Neutrophil (primary cell): ENCODE data around the gene MARK2.

Source experiments
- H3K27ac ChIP-seq: fragments of 200-600 bp; sonication (generic); 2 replicates; pipeline ENCODE4 v1.5.1; 2016; ENCODE audit warnings: mild to moderate bottlenecking, moderate library complexity
- H3K27me3 ChIP-seq: fragments of 200-600 bp; sonication (generic); 2 replicates; pipeline ENCODE4 v1.6.0; 2016; ENCODE audit warnings: mild to moderate bottlenecking
- H3K36me3 ChIP-seq: fragments of 200-600 bp; sonication (generic); 2 replicates; pipeline ENCODE4 v1.5.1; 2017
- H3K4me1 ChIP-seq, 2 experiments: fragments of 200-600 bp in 1 of 2; sonication (generic) in 1 of 2; 1 replicate in 1 of 2; 2 replicates in 1 of 2; pipeline versions ENCODE4 v1.5.1 to v1.6.1; 2013 to 2016; ENCODE audit warnings: low read depth in 1 of 2, low read length in 1 of 2, mild to moderate bottlenecking in 1 of 2, moderate library complexity in 1 of 2; ENCODE audit not compliant: control insufficient read depth in 1 of 2, insufficient read depth in 1 of 2
- H3K4me3 ChIP-seq, 2 experiments: fragments of 200-600 bp in 1 of 2; sonication (generic) in 1 of 2; 1 replicate in 1 of 2; 2 replicates in 1 of 2; pipeline ENCODE4 v1.5.1; 2013 to 2016; ENCODE audit warnings: low read depth in 1 of 2, low read length in 1 of 2, mild to moderate bottlenecking in 1 of 2, moderate library complexity in 1 of 2
- H3K9me3 ChIP-seq: fragments of 200-600 bp; sonication (generic); 2 replicates; pipeline ENCODE4 v1.5.1; 2016
- TF ChIP-seq, protein P1 (sequence below): fragments of 200-600 bp; sonication (generic); IDR thresholded peaks from 2 replicates; pipeline ENCODE4 v1.5.1; 2016; ENCODE audit warnings: antibody characterized with exemption

Gene MARK2

DNA sequence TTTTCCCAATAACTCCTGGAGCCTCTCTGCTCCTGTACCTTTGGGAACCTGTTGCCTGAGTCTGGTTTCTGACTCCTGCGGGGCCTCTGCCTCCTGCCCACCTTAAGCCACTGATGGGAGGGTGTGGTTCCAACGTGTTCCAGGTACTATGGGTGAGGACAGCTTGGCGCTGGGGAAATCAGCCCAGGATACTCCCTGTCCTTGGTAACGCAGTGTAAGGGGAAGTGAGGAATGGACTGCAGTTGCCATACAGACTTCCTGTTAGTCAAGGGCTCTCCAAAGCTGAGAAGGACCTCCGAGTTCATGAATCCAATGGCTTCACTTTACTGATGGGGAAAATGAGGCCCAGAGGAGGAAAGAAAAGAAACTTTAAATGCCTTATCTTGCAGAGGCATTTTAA, 1.2 kb upstream of the MARK2 start:
- Histone ChIP-seq H3K4me1 (peaks cover 40 to 45% of the 10 kb centered on the region in 2 experiments), H3K27me3 (no peaks in the 10 kb centered on the region), H3K9me3 (no peaks in the 10 kb centered on the region), H3K36me3 (peaks cover 11% of the 10 kb centered on the region), H3K4me3 (peak overlapping the region; percentile 96 to 99), H3K27ac (peak overlapping the region; percentile 99)
- TF ChIP-seq, protein P1, sequence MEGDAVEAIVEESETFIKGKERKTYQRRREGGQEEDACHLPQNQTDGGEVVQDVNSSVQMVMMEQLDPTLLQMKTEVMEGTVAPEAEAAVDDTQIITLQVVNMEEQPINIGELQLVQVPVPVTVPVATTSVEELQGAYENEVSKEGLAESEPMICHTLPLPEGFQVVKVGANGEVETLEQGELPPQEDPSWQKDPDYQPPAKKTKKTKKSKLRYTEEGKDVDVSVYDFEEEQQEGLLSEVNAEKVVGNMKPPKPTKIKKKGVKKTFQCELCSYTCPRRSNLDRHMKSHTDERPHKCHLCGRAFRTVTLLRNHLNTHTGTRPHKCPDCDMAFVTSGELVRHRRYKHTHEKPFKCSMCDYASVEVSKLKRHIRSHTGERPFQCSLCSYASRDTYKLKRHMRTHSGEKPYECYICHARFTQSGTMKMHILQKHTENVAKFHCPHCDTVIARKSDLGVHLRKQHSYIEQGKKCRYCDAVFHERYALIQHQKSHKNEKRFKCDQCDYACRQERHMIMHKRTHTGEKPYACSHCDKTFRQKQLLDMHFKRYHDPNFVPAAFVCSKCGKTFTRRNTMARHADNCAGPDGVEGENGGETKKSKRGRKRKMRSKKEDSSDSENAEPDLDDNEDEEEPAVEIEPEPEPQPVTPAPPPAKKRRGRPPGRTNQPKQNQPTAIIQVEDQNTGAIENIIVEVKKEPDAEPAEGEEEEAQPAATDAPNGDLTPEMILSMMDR = no peak

DNA sequence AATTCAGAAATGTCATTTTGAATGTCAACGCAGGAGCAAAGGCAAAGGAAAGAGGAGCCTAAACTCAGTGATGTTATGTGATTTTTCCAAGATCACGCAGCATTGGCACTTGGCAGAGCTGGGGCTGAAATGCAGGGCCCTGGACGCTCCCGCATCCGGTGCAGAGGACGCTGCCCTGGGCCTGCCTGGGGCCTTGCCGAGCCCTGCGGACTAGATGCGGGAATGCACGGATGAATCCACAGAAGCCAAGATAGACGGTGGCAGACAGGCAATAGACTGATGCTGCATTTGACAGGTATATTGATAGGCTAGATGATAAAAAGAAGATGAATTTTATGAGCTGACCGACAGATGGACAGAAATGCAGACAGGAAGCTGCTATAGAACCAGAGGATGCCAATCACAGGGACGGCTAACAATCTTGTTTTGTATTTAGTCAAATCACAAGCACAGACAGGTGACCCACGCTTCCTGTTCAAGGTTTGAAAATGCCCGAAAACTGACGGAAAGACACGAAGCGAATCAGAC, 696 bp upstream of the MARK2 start:
- TF ChIP-seq, protein P1 = no peak
- no peaks in the 10 kb centered on the region for H3K9me3 ChIP-seq
- H3K36me3 ChIP-seq = peaks cover 13% of the 10 kb centered on the region
- H3K4me3 ChIP-seq = peak overlapping the region; percentile 96 to 99
- H3K27me3 ChIP-seq = no peaks in the 10 kb centered on the region
- H3K4me1 ChIP-seq = peaks cover 45 to 50% of the 10 kb centered on the region in 2 experiments
- peak overlapping the region; percentile 99 for H3K27ac ChIP-seq

DNA sequence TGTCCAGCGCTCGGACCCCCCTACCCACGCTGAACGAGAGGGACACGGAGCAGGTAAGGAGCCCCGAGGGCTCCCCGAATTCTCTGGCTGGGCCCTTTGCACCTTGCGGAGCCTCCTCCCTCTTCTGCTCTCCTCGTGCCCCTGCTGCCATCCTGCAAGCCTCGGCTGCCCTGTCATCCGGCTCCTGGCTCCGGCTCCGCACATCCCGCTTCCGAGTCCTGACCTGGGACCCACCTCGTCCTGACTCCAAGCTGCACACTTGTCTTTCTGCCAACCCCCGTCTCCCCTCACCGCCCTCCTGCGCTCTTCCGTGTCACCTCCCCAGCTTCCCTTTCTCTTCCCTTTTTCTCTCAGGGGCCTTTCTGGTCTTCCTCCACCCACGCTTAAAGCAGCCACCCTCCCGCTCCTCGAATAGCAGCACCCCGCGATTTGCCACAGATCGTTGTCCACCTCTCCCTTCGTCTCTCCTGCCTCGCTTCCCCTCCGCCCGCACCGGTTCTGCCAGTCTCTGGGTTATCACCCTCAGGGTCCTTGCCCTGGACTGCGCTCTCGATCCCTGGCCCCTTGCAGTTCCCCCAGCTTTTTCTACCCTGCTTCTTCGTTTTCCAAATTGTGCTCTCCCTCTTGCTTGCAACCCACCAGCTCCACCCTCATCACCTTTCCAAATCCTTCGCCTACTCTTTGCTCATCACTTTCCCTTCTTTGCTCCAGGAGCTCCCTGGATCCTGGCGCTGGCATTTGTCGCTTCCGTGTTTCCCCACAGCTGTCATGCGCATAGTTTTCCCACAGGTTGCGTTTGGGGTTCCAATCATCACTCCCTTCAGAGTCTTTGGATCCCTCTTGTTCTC, 822 bp downstream of the MARK2 start:
- Histone ChIP-seq H3K27me3 (no peaks in the 10 kb centered on the region), H3K4me3 (peak overlapping the region; percentile 96 to 99), H3K36me3 (peaks cover 26% of the 10 kb centered on the region), H3K9me3 (no peaks in the 10 kb centered on the region), H3K4me1 (peaks cover 60 to 62% of the 10 kb centered on the region in 2 experiments), H3K27ac (peak overlapping the region; percentile 99)
- TF ChIP-seq, protein P1 = no peak

DNA sequence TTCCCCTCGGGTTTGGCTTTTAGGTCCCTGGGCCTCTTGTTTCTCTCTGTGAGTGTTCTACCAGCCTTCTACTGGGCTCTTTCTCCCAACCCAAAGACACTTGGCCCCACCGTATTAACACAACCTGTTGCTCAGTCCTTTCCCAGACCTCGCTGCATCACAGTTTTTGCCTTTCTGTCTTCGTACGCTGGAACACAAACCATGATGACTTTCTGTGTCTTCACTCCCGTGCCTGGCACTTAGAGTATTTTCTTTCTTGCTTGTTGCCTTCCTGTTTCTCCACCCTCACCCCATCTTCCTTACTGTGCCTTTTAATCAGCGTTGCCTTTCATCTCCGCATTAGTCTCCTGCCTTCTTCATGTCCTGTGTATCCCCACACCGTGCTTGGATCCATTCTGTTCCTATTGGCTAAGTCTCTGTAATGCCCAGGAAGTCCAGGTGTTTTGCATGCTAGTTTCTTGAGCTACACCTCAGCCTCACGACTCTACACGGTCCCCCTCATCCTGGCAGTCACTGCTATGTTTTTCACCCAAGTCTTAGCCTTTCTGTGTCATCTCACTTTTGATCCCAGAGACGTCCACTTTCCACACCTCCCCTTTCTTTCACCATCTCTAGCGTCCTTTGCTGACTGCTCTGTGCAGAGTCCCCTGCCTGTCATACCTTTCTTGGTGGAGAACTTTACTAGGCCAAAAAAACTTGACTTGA, 1.6 kb downstream of the MARK2 start:
- Histone ChIP-seq H3K27me3 (no peaks in the 10 kb centered on the region), H3K4me3 (peak overlapping the region; percentile 96 to 99), H3K27ac (peak overlapping the region; percentile 99), H3K4me1 (peaks cover 68 to 70% of the 10 kb centered on the region in 2 experiments), H3K9me3 (no peaks in the 10 kb centered on the region), H3K36me3 (peaks cover 27% of the 10 kb centered on the region)
- TF ChIP-seq, protein P1 = no peak

DNA sequence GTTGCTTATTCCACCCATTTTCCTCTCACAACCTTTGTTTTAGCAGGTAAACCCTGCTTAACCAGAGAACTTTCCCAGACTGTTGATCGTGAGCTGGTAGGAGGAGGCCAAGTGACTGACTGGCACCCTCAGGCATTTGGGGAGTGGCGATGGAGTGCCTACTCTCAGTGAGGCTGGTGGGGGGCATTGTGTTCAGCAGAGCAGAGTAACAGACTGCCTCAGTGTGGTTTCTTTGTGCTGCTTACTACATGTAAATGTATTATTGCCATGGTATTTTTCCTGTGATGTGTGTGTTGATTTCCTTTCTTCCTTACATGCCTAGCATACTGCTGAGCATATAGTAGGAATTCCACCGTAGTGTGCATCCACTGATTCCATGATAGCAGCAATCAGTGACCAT, 2.6 kb downstream of the MARK2 start:
- Histone ChIP-seq H3K27me3 (no peaks in the 10 kb centered on the region), H3K9me3 (no peaks in the 10 kb centered on the region), H3K36me3 (peaks cover 27% of the 10 kb centered on the region), H3K4me1 (peaks cover 77 to 80% of the 10 kb centered on the region in 2 experiments), H3K27ac (peak overlapping the region; percentile 99), H3K4me3 (peak overlapping the region; percentile 96 to 99)
- TF ChIP-seq, protein P1 = no peak
